Liver (tissue), 9 donors: ENCODE results near the gene ANKRD13B. TPM values are rescaled to one million over a fixed set of nuclear protein-coding genes. Genes with fewer than 3 reads are reported as not detected.

Experiments used
- DNase-seq: peaks from one replicate; pipeline ENCODE4 v3.0.0-alpha.2; 2017; ENCODE audit warnings: low spot score
- H3K27ac ChIP-seq, 2 donors: one replicate each; pipeline ENCODE4 v1.7.0; 2013; ENCODE audit warnings: inconsistent platforms in 2 of 2, low read length in 2 of 2, control low read depth in 1 of 2, low read depth in 1 of 2, mild to moderate bottlenecking in 1 of 2
- H3K27me3 ChIP-seq, 4 donors: one replicate each; pipeline versions ENCODE4 v1.6.1 to v1.7.0; 2013; ENCODE audit warnings: low read length in 3 of 4, inconsistent platforms in 1 of 4, mild to moderate bottlenecking in 1 of 4, moderate library complexity in 1 of 4; ENCODE audit not compliant: control insufficient read depth in 4 of 4, insufficient read depth in 4 of 4
- H3K36me3 ChIP-seq, 4 donors: one replicate each; pipeline versions ENCODE4 v1.6.1 to v1.7.0; 2013; ENCODE audit warnings: low read length in 3 of 4, mild to moderate bottlenecking in 3 of 4, low read depth in 1 of 4, moderate library complexity in 1 of 4; ENCODE audit not compliant: control insufficient read depth in 4 of 4, insufficient read depth in 3 of 4
- H3K4me1 ChIP-seq, 4 donors: one replicate each; pipeline versions ENCODE4 v1.6.1 to v1.7.0; 2013; ENCODE audit warnings: low read length in 3 of 4, mild to moderate bottlenecking in 3 of 4, moderate library complexity in 1 of 4; ENCODE audit not compliant: control insufficient read depth in 4 of 4, insufficient read depth in 4 of 4
- H3K4me3 ChIP-seq, 3 donors: one replicate each; pipeline versions ENCODE4 v1.6.1 to v1.7.0; 2013; ENCODE audit warnings: low read length in 3 of 3, control low read depth in 1 of 3, low read depth in 1 of 3, mild to moderate bottlenecking in 1 of 3
- H3K9ac ChIP-seq, 2 donors: one replicate each; pipeline ENCODE4 v1.7.0; 2013; ENCODE audit warnings: low read length in 2 of 2, mild to moderate bottlenecking in 2 of 2, moderate library complexity in 2 of 2, control low read depth in 1 of 2, low read depth in 1 of 2
- H3K9me3 ChIP-seq, 4 donors: one replicate each; pipeline versions ENCODE4 v1.6.1 to v1.7.0; 2013; ENCODE audit warnings: low read length in 3 of 4; ENCODE audit not compliant: control insufficient read depth in 4 of 4
- ATF3 ChIP-seq: IDR thresholded peaks from 2 replicates; pipeline ENCODE4 v1.6.1; 2016; ENCODE audit warnings: antibody characterized with exemption
- CTCF ChIP-seq: fragments of 150-350 bp; IDR thresholded peaks from 2 replicates; pipeline ENCODE4 v1.5.1; 2017; ENCODE audit warnings: improper control_type of control experiment, low read depth, low read length; ENCODE audit not compliant: missing input control
- EGR1 ChIP-seq, 2 donors: IDR thresholded peaks; 2 replicates each; pipeline ENCODE4 v1.6.1; 2016 to 2018; ENCODE audit warnings: antibody characterized with exemption in 2 of 2, low read depth in 2 of 2
- FOXA2 ChIP-seq: IDR thresholded peaks from 2 replicates; pipeline ENCODE4 v1.6.1; 2016; ENCODE audit warnings: antibody characterized with exemption
- GABPA ChIP-seq, 2 donors: IDR thresholded peaks in 1 of 2; conservative IDR thresholded peaks in 1 of 2; 2 replicates each; pipeline ENCODE4 v1.6.1; 2016; ENCODE audit warnings: antibody characterized with exemption in 2 of 2, mild to moderate bottlenecking in 1 of 2, moderate library complexity in 1 of 2
- HNF4G ChIP-seq: IDR thresholded peaks from 2 replicates; pipeline ENCODE4 v1.6.1; 2016; ENCODE audit warnings: antibody characterized with exemption
- JUND ChIP-seq, 2 donors: IDR thresholded peaks; 2 replicates each; pipeline ENCODE4 v1.6.1; 2016; ENCODE audit warnings: antibody characterized with exemption in 2 of 2
- RAD21 ChIP-seq, 2 donors: IDR thresholded peaks; 2 replicates each; pipeline ENCODE4 v1.6.1; 2016; ENCODE audit warnings: antibody characterized with exemption in 2 of 2, mild to moderate bottlenecking in 2 of 2
- RXRA ChIP-seq, 2 donors: IDR thresholded peaks; 2 replicates each; pipeline ENCODE4 v1.6.1; 2017 to 2018; ENCODE audit warnings: antibody characterized with exemption in 2 of 2, mild to moderate bottlenecking in 1 of 2
- SP1 ChIP-seq: IDR thresholded peaks from 2 replicates; pipeline ENCODE4 v1.6.1; 2018; ENCODE audit warnings: antibody characterized with exemption, mild to moderate bottlenecking
- TAF1 ChIP-seq: conservative IDR thresholded peaks from 2 replicates; pipeline ENCODE4 v1.6.1; 2016; ENCODE audit warnings: antibody characterized with exemption, mild to moderate bottlenecking
- YY1 ChIP-seq: IDR thresholded peaks from 2 replicates; pipeline ENCODE4 v1.6.1; 2016; ENCODE audit warnings: antibody characterized with exemption, mild to moderate bottlenecking
- ZBTB33 ChIP-seq: IDR thresholded peaks from 2 replicates; pipeline ENCODE4 v1.6.1; 2016; ENCODE audit warnings: antibody characterized with exemption
- WGBS: extraction: QIAGEN DNeasy Blood & Tissue Kit; methylation state at CpG from one replicate; pipeline ENCODE4 v1.1.7; 2013; 5-methylcytosine and 5-hydroxymethylcytosine counted together
- polyA plus RNA-seq, 2 donors: library from polyadenylated mRNA; stranded (reverse) in 1 of 2; unstranded in 1 of 2; fragments of 200-250 nt in 1 of 2; fragments of >200 nt in 1 of 2; fragmentation: Nextera tagmentation in 1 of 2; extraction: Ambion mirVana in 1 of 2; gene quantifications; one replicate each; pipeline versions ENCODE4 v1.2.1 to v1.2.3, GENCODE V29; 2013 to 2015
- total RNA-seq, 2 donors: library from RNA; depleted of rRNA; stranded (reverse); fragments of >200 nt; gene quantifications; one replicate each; pipeline ENCODE4 v1.2.3, GENCODE V29; 2014
- TF ChIP-seq, protein P1 (sequence below): IDR thresholded peaks from 2 replicates; pipeline ENCODE4 v1.6.1; 2016; ENCODE audit warnings: antibody characterized with exemption
- donor health status: healthy.
- donor health status: healthy.
- donor health status: healthy.
- donor health status: healthy.
- donor health status: healthy.

ANKRD13B gene
- total and polyA plus RNA-seq, 4 donors = 0.06 to 1.6 (median 0.51) TPM

DNA sequence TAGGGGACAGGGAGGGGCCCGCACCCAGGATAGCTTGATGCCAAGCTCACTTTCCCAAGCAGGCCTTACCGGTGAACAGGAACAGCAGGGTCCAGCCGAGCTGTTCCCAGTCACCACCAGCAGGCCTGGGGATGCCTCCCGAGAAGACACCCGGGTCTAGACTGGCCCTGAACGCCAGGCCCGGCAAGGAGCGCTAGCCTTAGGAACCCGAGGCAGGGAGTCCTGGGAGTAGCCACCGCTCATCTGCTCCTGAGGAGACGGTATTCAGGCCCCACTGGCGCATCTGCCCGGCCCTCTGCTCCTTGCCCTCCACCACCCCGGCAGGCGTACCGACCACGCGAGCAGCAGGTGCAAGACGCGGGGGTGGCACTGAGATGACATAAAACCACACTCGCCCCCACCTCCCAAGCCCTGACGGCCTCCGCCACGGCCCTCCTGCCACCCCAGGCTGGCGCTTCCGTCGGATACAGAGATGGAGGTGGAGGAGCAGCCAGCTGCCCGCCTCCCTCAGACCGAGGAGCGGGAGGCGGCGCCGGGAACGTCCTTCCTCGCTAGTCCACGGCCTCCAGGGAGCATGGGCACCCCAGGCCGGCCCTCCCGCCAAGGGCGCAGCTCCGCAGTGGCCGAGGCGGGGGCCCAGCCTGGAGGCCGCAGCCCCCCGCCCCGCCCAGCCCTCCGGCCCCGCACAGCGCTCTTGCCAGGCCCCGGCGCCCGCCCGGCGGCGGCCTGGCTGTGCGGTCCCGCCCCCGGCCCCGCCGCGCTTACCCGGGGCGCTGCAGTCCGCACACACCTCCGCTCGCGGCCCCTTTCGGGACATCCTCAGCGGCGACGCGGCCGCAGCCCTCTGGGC lies 4.1 kb upstream of the ANKRD13B start:
- Histone ChIP-seq H3K9me3 (no peaks in the 10 kb centered on the region), H3K9ac (peak overlapping the region in 1 of 2 donors; percentile 75), H3K36me3 (no peaks in the 10 kb centered on the region), H3K27me3 (no peaks in the 10 kb centered on the region), H3K4me3 (peak overlapping the region; percentile 52 to 86 (median 79)), H3K27ac (peak overlapping the region; percentile 64 to 72), H3K4me1 (peaks cover 4 to 57% (median 43%) of the 10 kb centered on the region in 4 donors)
- 1% methylated on average over 72 of the region's 72 CpGs for WGBS
- no peak for DNase-seq
- TF ChIP-seq RXRA (IDR thresholded peaks at IDR 0.05) = no peak
- TF ChIP-seq EGR1 (IDR thresholded peaks at IDR 0.05; ENCODE audit: low read depth in 2 of 2) = peak in 1 of 2 donors; percentile 17

DNA sequence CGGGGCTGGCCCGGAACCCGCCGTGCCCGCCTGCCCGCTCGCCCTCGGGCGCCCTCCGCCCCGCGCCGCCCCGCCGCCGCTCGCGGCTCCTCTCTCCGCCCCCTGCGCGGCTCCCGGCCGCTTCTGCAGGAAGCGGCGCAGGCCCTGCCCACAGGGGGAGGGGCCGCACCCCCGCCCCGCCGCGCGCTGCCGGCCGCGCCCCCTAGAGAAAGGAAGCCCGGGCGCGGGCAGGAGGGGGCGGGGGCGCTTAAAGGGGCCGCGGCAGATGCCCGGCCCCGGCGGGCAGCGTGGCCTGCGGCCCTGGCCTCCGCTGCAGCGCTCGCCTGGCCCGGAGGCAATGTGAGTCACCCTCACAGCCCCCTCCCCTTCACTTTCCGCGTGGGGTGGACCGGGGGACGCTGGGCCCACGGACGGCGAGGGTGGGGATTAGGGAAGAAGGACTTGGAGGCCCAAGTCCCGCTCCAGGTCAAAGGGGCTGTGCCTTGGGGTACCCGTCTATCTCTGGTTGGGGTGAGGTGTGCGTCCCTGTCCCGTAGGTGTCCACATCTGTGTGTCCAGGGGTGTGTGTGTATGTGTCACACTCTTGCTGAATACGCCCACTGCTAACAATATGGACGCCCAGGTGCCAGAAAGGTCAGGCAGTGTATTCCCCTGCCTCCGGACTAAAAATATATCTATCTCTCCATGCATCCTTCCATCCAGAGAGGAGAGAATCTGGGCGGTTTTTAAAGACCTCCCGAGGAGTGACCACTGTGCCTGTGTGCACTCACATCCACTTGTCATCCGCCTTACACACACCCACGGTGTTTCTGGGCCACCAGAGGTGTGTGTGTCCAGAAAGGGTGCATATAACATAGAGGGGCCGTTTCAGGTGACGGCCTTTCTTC lies 3.2 kb upstream of the ANKRD13B start, which contains the start of gene GIT1:
GIT1 (minus strand) TSS at position 125 of the 887 bp plus-strand sequence. CDS start 270 bp downstream, outside the sequence.
- H3K9ac ChIP-seq = peak within 1 kb of the TSS in 1 of 2 donors; percentile 75
- peak; percentile 76 for DNase-seq
- TF ChIP-seq EGR1 (IDR thresholded peaks at IDR 0.05; ENCODE audit: low read depth in 2 of 2) = no peak
- no peak for TF ChIP-seq JUND (IDR thresholded peaks at IDR 0.05)
- TF ChIP-seq RAD21 (IDR thresholded peaks at IDR 0.05) = no peak
- TF ChIP-seq CTCF = no peak
- TF ChIP-seq GABPA (IDR thresholded peaks at IDR 0.05 in 1 of 2, conservative IDR thresholded peaks at IDR 0.05 in 1 of 2) = peak in 1 of 2 donors; percentile 14
- no peak for TF ChIP-seq ATF3
- no peak for TF ChIP-seq SP1
- TF ChIP-seq YY1 = no peak
- no peak for TF ChIP-seq TAF1
- peak within 1 kb of the TSS; percentile 52 to 86 (median 79) for H3K4me3 ChIP-seq
- H3K36me3 ChIP-seq = no peaks in the 10 kb centered on the region
- H3K27me3 ChIP-seq = no peaks in the 10 kb centered on the region
- H3K9me3 ChIP-seq = no peaks in the 10 kb centered on the region
- WGBS = 10% methylated on average over 70 of the region's 70 CpGs
- peaks cover 6 to 61% (median 44%) of the 10 kb centered on the region in 4 donors for H3K4me1 ChIP-seq
- H3K27ac ChIP-seq = peak within 1 kb of the TSS; percentile 64 to 72

GRCh38 chr17:29590411-29591145 lies 2.4 kb upstream of the ANKRD13B start:
- no peak overlapping the region for H3K27ac ChIP-seq
- no peaks in the 10 kb centered on the region for H3K27me3 ChIP-seq
- 69% methylated on average over 30 of the region's 30 CpGs for WGBS
- no peaks in the 10 kb centered on the region for H3K36me3 ChIP-seq
- no peak for DNase-seq
- H3K9ac ChIP-seq = no peak overlapping the region
- no peak overlapping the region for H3K4me3 ChIP-seq
- H3K9me3 ChIP-seq = no peaks in the 10 kb centered on the region
- peaks cover 6 to 61% (median 44%) of the 10 kb centered on the region in 4 donors for H3K4me1 ChIP-seq
- TF ChIP-seq, protein P1, sequence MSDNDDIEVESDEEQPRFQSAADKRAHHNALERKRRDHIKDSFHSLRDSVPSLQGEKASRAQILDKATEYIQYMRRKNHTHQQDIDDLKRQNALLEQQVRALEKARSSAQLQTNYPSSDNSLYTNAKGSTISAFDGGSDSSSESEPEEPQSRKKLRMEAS = no peak
- TF ChIP-seq GABPA (IDR thresholded peaks at IDR 0.05 in 1 of 2, conservative IDR thresholded peaks at IDR 0.05 in 1 of 2) (no peak), JUND (IDR thresholded peaks at IDR 0.05) (no peak), ZBTB33 (no peak), ATF3 (no peak), SP1 (no peak), FOXA2 (no peak), RAD21 (IDR thresholded peaks at IDR 0.05) (no peak), HNF4G (no peak), YY1 (no peak), RXRA (IDR thresholded peaks at IDR 0.05) (no peak), CTCF (no peak)
